PC-9 (cell line): ENCODE data around the gene ATAD2B. TPM values are rescaled to one million over a fixed set of nuclear protein-coding genes. Genes with fewer than 3 reads are reported as not detected.
A peak's percentile ranks its signal among the peaks of the same experiment; 100 is the strongest.

ENCODE experiments used
- BruUV-seq: library from RNA; stranded (reverse); fragments of 400-500 nt; replicated peaks from 2 replicates; lab custom pipeline; 2021; lab: Mats Ljungman, UMichigan
- CTCF ChIA-PET: fragments of 300-600 bp; sonication (Branson Sonifier 250); formaldehyde crosslinking; loops from one replicate; lab custom pipeline; 2022; ENCODE audit warnings: antibody characterized with exemption; lab: Charles Lee
- POLR2A ChIA-PET: fragments of 300-600 bp; sonication (Branson Sonifier 250); formaldehyde crosslinking; loops from one replicate; lab custom pipeline; 2022; ENCODE audit warnings: antibody characterized with exemption; ENCODE audit not compliant: unreplicated experiment; lab: Charles Lee
- DNase-seq, 2 experiments: peaks; one replicate each; pipeline versions ENCODE4 v3.0.0 to v3.0.0-alpha.2; 2015 to 2022; ENCODE audit warnings: mixed read lengths in 1 of 2
- H2AFZ ChIP-seq: fragments of 200-600 bp; sonication (generic); 2 replicates; pipeline ENCODE4 v1.8.1; 2017; ENCODE audit warnings: antibody characterized with exemption
- H3F3A ChIP-seq: fragments of 200-600 bp; sonication (generic); 2 replicates; pipeline ENCODE4 v1.8.1; 2017; ENCODE audit warnings: antibody characterized with exemption, mild to moderate bottlenecking, low read depth; ENCODE audit not compliant: insufficient read depth
- H3K27ac ChIP-seq: fragments of 200-600 bp; sonication (generic); 2 replicates; pipeline ENCODE4 v1.6.1; 2016; ENCODE audit warnings: mixed run types
- H3K27me3 ChIP-seq: fragments of 200-600 bp; sonication (generic); 2 replicates; pipeline ENCODE4 v1.6.1; 2016; ENCODE audit warnings: low read depth, mixed run types; ENCODE audit not compliant: insufficient read depth
- H3K36me3 ChIP-seq: fragments of 200-600 bp; sonication (generic); 2 replicates; pipeline ENCODE4 v1.6.1; 2016; ENCODE audit warnings: low read depth, mixed run types
- H3K4me1 ChIP-seq: fragments of 200-600 bp; sonication (generic); replicated peaks from 2 replicates; pipeline ENCODE4 v1.6.1; 2016; ENCODE audit warnings: mixed run types; ENCODE audit not compliant: insufficient read depth
- H3K4me2 ChIP-seq: fragments of 200-600 bp; sonication (generic); 2 replicates; pipeline ENCODE4 v1.6.1; 2017; ENCODE audit warnings: mixed run types
- H3K4me3 ChIP-seq: fragments of 200-600 bp; sonication (generic); 2 replicates; pipeline ENCODE4 v1.6.1; 2016; ENCODE audit warnings: mixed run types
- H3K79me2 ChIP-seq: fragments of 200-600 bp; sonication (generic); 2 replicates; pipeline ENCODE4 v1.6.1; 2017; ENCODE audit warnings: low read depth, mixed run types
- H3K9me2 ChIP-seq: fragments of 200-600 bp; sonication (generic); 2 replicates; pipeline ENCODE4 v1.8.1; 2017; ENCODE audit warnings: mild to moderate bottlenecking; ENCODE audit not compliant: insufficient read depth
- H3K9me3 ChIP-seq: fragments of 200-600 bp; sonication (generic); 2 replicates; pipeline ENCODE4 v1.8.1; 2016; ENCODE audit warnings: low read depth; ENCODE audit not compliant: insufficient read depth
- H4K20me1 ChIP-seq: fragments of 200-600 bp; sonication (generic); 2 replicates; pipeline ENCODE4 v1.8.1; 2017; ENCODE audit not compliant: insufficient read depth
- EZH2 ChIP-seq: fragments of 200-600 bp; sonication (generic); IDR thresholded peaks from 2 replicates; pipeline ENCODE4 v1.8.0; 2017; ENCODE audit warnings: antibody characterized with exemption, low read depth
- intact Hi-C: fragments of 100-400 bp; cut with micrococcal nuclease; formaldehyde crosslinking; loops from one replicate; pipeline ENCODE4 v1.10.0; 2022; ENCODE audit not compliant: unreplicated experiment
- total RNA-seq: library from RNA; stranded (reverse); gene quantifications from 2 replicates; pipeline ENCODE4 v1.2.3, GENCODE V29; 2021
- TF ChIP-seq, protein P1 (sequence below): fragments of 200-600 bp; sonication (generic); conservative IDR thresholded peaks from 2 replicates; pipeline ENCODE4 v1.6.1; 2017; ENCODE audit warnings: mixed run types, antibody characterized with exemption, mild to moderate bottlenecking, moderate library complexity

ATAD2B gene
- total RNA-seq, 1 experiment from 2014 or later: 12.6 TPM

DNA sequence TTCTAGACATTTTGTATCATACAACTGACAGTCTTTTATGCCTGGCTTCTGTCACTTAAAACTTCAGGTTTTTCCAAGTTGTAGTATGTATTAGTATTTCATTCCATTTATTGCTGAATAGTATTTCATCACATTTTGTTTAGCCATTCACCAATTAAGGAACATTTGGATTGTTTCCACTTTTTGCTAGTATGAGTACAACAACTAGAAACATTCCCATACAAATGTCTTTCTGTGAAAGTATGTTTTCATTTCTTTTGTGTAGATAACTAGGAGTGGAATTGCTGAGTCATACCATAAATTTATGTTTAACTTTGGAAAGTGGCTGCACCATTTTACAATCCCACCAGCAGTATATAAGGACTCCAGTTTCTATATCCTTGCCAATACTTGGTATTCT is 135.9 kb downstream of the ATAD2B start:
- no TSS peak for BruUV-seq
- no peak for DNase-seq
- intact Hi-C loops: no loop called here
- CTCF ChIA-PET: no interaction called here
- H3K4me2 ChIP-seq: peak overlapping the region; percentile 50; the same call in 1 of the 2 replicates
- H2AFZ ChIP-seq: no peak overlapping the region
- peaks cover 3% of the 10 kb centered on the region; the same call in 1 of the 2 replicates for H3K9me3 ChIP-seq
- H3K79me2 ChIP-seq: no peaks in the 10 kb centered on the region
- TF ChIP-seq, protein P1, sequence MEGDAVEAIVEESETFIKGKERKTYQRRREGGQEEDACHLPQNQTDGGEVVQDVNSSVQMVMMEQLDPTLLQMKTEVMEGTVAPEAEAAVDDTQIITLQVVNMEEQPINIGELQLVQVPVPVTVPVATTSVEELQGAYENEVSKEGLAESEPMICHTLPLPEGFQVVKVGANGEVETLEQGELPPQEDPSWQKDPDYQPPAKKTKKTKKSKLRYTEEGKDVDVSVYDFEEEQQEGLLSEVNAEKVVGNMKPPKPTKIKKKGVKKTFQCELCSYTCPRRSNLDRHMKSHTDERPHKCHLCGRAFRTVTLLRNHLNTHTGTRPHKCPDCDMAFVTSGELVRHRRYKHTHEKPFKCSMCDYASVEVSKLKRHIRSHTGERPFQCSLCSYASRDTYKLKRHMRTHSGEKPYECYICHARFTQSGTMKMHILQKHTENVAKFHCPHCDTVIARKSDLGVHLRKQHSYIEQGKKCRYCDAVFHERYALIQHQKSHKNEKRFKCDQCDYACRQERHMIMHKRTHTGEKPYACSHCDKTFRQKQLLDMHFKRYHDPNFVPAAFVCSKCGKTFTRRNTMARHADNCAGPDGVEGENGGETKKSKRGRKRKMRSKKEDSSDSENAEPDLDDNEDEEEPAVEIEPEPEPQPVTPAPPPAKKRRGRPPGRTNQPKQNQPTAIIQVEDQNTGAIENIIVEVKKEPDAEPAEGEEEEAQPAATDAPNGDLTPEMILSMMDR: no peak
- no peak for TF ChIP-seq EZH2
- no peaks in the 10 kb centered on the region for H4K20me1 ChIP-seq
- POLR2A ChIA-PET: interaction anchor here (0.7 kb wide), 1 partner anchor 175 kb away, joined by 6 read pairs; no protein-coding TSS in a partner anchor
- H3K36me3 ChIP-seq: peaks cover 3% of the 10 kb centered on the region; the same call in 1 of the 2 replicates
- peak overlapping the region; percentile 75 for H3K27ac ChIP-seq
- H3K4me1 ChIP-seq: peaks cover 47% of the 10 kb centered on the region
- no peaks in the 10 kb centered on the region for H3K27me3 ChIP-seq
- no peaks in the 10 kb centered on the region for H3K9me2 ChIP-seq
- no peak overlapping the region for H3K4me3 ChIP-seq
- H3F3A ChIP-seq: peaks cover 39% of the 10 kb centered on the region

DNA sequence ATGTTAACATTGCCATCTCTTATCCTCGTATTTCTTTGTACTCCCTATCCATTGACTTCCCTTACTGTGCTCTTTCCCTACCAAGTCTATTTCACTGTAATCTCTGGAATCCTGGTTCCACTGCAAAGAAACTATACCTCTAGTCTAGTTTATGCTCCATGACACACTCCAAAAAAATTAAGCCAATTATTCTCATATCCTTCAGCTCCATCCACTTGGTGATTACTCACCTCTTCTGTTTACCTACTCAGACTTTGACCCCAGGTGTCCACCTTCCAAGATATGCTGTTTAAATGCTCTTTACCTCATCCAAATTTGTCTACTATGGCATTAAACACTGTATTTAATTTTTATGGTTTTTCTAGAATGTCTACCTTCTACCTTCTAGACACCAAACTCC is 137.9 kb downstream of the ATAD2B start:
- H3K9me3 ChIP-seq: peaks cover 3% of the 10 kb centered on the region; the same call in 1 of the 2 replicates
- no peaks in the 10 kb centered on the region for H3K79me2 ChIP-seq
- H3K27ac ChIP-seq: peak overlapping the region; percentile 75
- peak overlapping the region; percentile 5; the same call in 1 of the 2 replicates for H3K4me3 ChIP-seq
- peaks cover 47% of the 10 kb centered on the region for H3K4me1 ChIP-seq
- H3K4me2 ChIP-seq: peak overlapping the region; percentile 50
- peak in 1 of 2 experiments; percentile 80 for DNase-seq
- ChIA-PET CTCF (no interaction called here), POLR2A (no interaction called here)
- H3K36me3 ChIP-seq: peaks cover 7% of the 10 kb centered on the region; the same call in 1 of the 2 replicates
- no TSS peak for BruUV-seq
- H2AFZ ChIP-seq: no peak overlapping the region
- H3K27me3 ChIP-seq: no peaks in the 10 kb centered on the region
- intact Hi-C loops: no loop called here
- H4K20me1 ChIP-seq: no peaks in the 10 kb centered on the region
- peaks cover 39% of the 10 kb centered on the region; the same call in 1 of the 2 replicates for H3F3A ChIP-seq
- H3K9me2 ChIP-seq: no peaks in the 10 kb centered on the region; the same call in 1 of the 2 replicates
- TF ChIP-seq EZH2: no peak
- TF ChIP-seq, protein P1: no peak

DNA sequence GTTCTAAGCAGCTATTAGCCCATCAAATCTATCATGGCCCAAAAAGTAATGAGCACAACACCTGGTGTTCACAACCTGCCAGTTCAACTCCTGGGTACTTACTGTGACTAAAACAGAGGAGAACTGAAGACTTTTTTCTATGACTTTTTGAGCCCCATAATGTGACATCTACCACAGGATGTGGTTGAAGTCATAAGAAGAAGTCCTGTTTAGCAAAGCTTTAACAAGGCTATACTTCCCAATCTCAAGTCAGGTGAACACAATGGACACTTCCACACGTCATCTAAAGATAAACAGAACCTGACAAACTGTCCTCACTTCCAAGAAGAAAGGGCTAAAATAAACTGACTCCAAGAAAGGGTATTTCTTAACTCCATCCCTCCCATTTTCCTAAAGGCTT is 138.8 kb downstream of the ATAD2B start:
- no peaks in the 10 kb centered on the region; the same call in 1 of the 2 replicates for H3K9me2 ChIP-seq
- TF ChIP-seq EZH2: no peak
- TF ChIP-seq, protein P1: no peak
- no peaks in the 10 kb centered on the region for H4K20me1 ChIP-seq
- H3K4me2 ChIP-seq: no peak overlapping the region
- H3K4me1 ChIP-seq: peaks cover 47% of the 10 kb centered on the region
- DNase-seq: no peak
- no peak overlapping the region for H2AFZ ChIP-seq
- intact Hi-C loops: no loop called here
- ChIA-PET CTCF (no interaction called here), POLR2A (no interaction called here)
- H3F3A ChIP-seq: peaks cover 44% of the 10 kb centered on the region
- peaks cover 3% of the 10 kb centered on the region; the same call in 1 of the 2 replicates for H3K9me3 ChIP-seq
- BruUV-seq: no TSS peak
- H3K36me3 ChIP-seq: peaks cover 7% of the 10 kb centered on the region; the same call in 1 of the 2 replicates
- peak overlapping the region; percentile 75 for H3K27ac ChIP-seq
- H3K27me3 ChIP-seq: no peaks in the 10 kb centered on the region
- no peaks in the 10 kb centered on the region for H3K79me2 ChIP-seq
- no peak overlapping the region for H3K4me3 ChIP-seq
